Neural cell (in vitro differentiated cells): ENCODE results near the gene PGBD5. TPM values are rescaled to one million over a fixed set of nuclear protein-coding genes. Genes with fewer than 3 reads are reported as not detected.

ENCODE experiments used
- H2AFZ ChIP-seq: fragments of 200-600, 300-800 bp; sonication (generic), shearing (Covaris generic); 2 replicates; pipeline ENCODE4 v1.6.0; 2014; ENCODE audit warnings: low read depth, mild to moderate bottlenecking, antibody characterized with exemption, low read length, moderate library complexity
- H3F3A ChIP-seq: fragments of 200-600 bp; shearing (Covaris generic); 2 replicates; pipeline ENCODE4 v1.6.1; 2016; ENCODE audit warnings: mild to moderate bottlenecking, moderate library complexity, mixed read lengths, antibody characterized with exemption, low read length; ENCODE audit not compliant: insufficient read depth, poor library complexity, severe bottlenecking
- H3K27ac ChIP-seq: fragments of 200-600, 300-800 bp; sonication (generic), shearing (Covaris generic); 2 replicates; pipeline ENCODE4 v1.5.1; 2014; ENCODE audit warnings: mild to moderate bottlenecking, low read length, moderate library complexity
- H3K27me3 ChIP-seq: fragments of 300-800, 200-600 bp; sonication (generic), shearing (Covaris generic); 2 replicates; pipeline ENCODE4 v1.6.0; 2014; ENCODE audit warnings: mild to moderate bottlenecking, low read depth, low read length, moderate library complexity; ENCODE audit not compliant: insufficient read depth
- H3K36me3 ChIP-seq: fragments of 300-800, 200-600 bp; sonication (generic), shearing (Covaris generic); 2 replicates; pipeline ENCODE4 v1.5.1; 2014; ENCODE audit warnings: mild to moderate bottlenecking, antibody characterized with exemption, low read length, moderate library complexity; ENCODE audit not compliant: insufficient read depth
- H3K4me2 ChIP-seq: fragments of 300-800, 200-600 bp; sonication (generic), shearing (Covaris generic); 2 replicates; pipeline ENCODE4 v1.6.0; 2014; ENCODE audit warnings: mild to moderate bottlenecking, low read length
- H3K4me3 ChIP-seq: fragments of 300-800, 200-600 bp; sonication (generic), shearing (Covaris generic); 2 replicates; pipeline ENCODE4 v1.5.1; 2014; ENCODE audit warnings: mild to moderate bottlenecking, low read length, moderate library complexity
- H3K79me2 ChIP-seq: fragments of 200-600 bp; shearing (Covaris generic); replicated peaks from 2 replicates; pipeline ENCODE4 v1.6.0; 2014; ENCODE audit warnings: mild to moderate bottlenecking, low read length, moderate library complexity; ENCODE audit not compliant: insufficient read depth
- H3K9ac ChIP-seq: fragments of 300-800, 200-600 bp; sonication (generic), shearing (Covaris generic); 2 replicates; pipeline ENCODE4 v1.6.1; 2016; ENCODE audit warnings: mild to moderate bottlenecking, low read length, mixed read lengths
- H3K9me2 ChIP-seq: fragments of 200-600 bp; shearing (Covaris generic); 2 replicates; pipeline ENCODE4 v1.6.1; 2016; ENCODE audit warnings: mild to moderate bottlenecking, low read length, mixed read lengths; ENCODE audit not compliant: insufficient read depth
- H3K9me3 ChIP-seq: fragments of 200-600, 300-800 bp; sonication (generic), shearing (Covaris generic); 2 replicates; pipeline ENCODE4 v1.6.1; 2016; ENCODE audit warnings: mild to moderate bottlenecking, mixed run types, low read length, moderate library complexity, mixed read lengths
- H4K20me1 ChIP-seq: fragments of 200-600 bp; shearing (Covaris generic); 2 replicates; pipeline ENCODE4 v1.6.1; 2016; ENCODE audit warnings: mild to moderate bottlenecking, mixed run types; ENCODE audit not compliant: insufficient read depth
- EP300 ChIP-seq: fragments of 450-650 bp; conservative IDR thresholded peaks from 2 replicates; pipeline ENCODE4 v1.6.1; 2014; ENCODE audit warnings: antibody characterized with exemption, mild to moderate bottlenecking, moderate library complexity; ENCODE audit not compliant: poor library complexity, severe bottlenecking
- EZH2 ChIP-seq: fragments of 200-600, 300-800 bp; shearing (Covaris generic), sonication (generic); IDR thresholded peaks from 2 replicates; pipeline ENCODE4 v1.6.1; 2014; ENCODE audit warnings: antibody characterized with exemption, low read length, borderline replicate concordance, mild to moderate bottlenecking; ENCODE audit not compliant: insufficient read depth, poor library complexity, severe bottlenecking
- MXI1 ChIP-seq: fragments of 450-650 bp; conservative IDR thresholded peaks from 2 replicates; pipeline ENCODE4 v1.6.1; 2014; ENCODE audit warnings: antibody characterized with exemption, mild to moderate bottlenecking; ENCODE audit not compliant: poor library complexity, severe bottlenecking
- POLR2AphosphoS5 ChIP-seq: IDR thresholded peaks from 2 replicates; pipeline ENCODE4 v1.6.1; 2012
- RAD21 ChIP-seq: fragments of 450-650 bp; conservative IDR thresholded peaks from 2 replicates; pipeline ENCODE4 v1.6.1; 2014; ENCODE audit warnings: antibody characterized with exemption, mild to moderate bottlenecking, moderate library complexity
- REST ChIP-seq: IDR thresholded peaks from 2 replicates; pipeline ENCODE4 v1.6.1; 2012; ENCODE audit warnings: borderline replicate concordance
- SMC3 ChIP-seq: fragments of 450-650 bp; conservative IDR thresholded peaks from 2 replicates; pipeline ENCODE4 v1.6.1; 2014; ENCODE audit warnings: antibody characterized with exemption, mild to moderate bottlenecking, moderate library complexity; ENCODE audit not compliant: poor library complexity
- TAF1 ChIP-seq: IDR thresholded peaks from 2 replicates; pipeline ENCODE4 v1.6.1; 2012; ENCODE audit warnings: low read depth
- polyA plus RNA-seq: library from polyadenylated mRNA; depleted of rRNA; stranded (reverse); fragments of >200 nt; gene quantifications from 2 replicates; pipeline ENCODE4 v1.2.3, GENCODE V29; 2014
- TF ChIP-seq, protein P1 (sequence below): fragments of 450-650 bp; IDR thresholded peaks from 2 replicates; pipeline ENCODE4 v1.5.1; 2014; ENCODE audit warnings: antibody characterized with exemption, mild to moderate bottlenecking, moderate library complexity; ENCODE audit not compliant: poor library complexity, severe bottlenecking

PGBD5 gene
- polyA plus RNA-seq, 1 donor from 2014 or later = 16.3 TPM

- H3F3A ChIP-seq = no peaks in the 10 kb centered on the region
- H3K27ac ChIP-seq = no peak overlapping the region
- no peaks in the 10 kb centered on the region for H4K20me1 ChIP-seq
- no peaks in the 10 kb centered on the region for H3K79me2 ChIP-seq
- no peak overlapping the region for H3K4me3 ChIP-seq
- no peak overlapping the region for H3K9ac ChIP-seq
- H2AFZ ChIP-seq = no peak overlapping the region
- no peaks in the 10 kb centered on the region for H3K9me3 ChIP-seq
- H3K36me3 ChIP-seq = no peaks in the 10 kb centered on the region
- TF ChIP-seq TAF1 (no peak), SMC3 (no peak), REST (no peak), RAD21 (no peak), POLR2AphosphoS5 (no peak), MXI1 (no peak), EP300 (no peak), EZH2 (no peak)
- TF ChIP-seq, protein P1, sequence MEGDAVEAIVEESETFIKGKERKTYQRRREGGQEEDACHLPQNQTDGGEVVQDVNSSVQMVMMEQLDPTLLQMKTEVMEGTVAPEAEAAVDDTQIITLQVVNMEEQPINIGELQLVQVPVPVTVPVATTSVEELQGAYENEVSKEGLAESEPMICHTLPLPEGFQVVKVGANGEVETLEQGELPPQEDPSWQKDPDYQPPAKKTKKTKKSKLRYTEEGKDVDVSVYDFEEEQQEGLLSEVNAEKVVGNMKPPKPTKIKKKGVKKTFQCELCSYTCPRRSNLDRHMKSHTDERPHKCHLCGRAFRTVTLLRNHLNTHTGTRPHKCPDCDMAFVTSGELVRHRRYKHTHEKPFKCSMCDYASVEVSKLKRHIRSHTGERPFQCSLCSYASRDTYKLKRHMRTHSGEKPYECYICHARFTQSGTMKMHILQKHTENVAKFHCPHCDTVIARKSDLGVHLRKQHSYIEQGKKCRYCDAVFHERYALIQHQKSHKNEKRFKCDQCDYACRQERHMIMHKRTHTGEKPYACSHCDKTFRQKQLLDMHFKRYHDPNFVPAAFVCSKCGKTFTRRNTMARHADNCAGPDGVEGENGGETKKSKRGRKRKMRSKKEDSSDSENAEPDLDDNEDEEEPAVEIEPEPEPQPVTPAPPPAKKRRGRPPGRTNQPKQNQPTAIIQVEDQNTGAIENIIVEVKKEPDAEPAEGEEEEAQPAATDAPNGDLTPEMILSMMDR = no peak
- H3K9me2 ChIP-seq = no peaks in the 10 kb centered on the region
- no peaks in the 10 kb centered on the region for H3K27me3 ChIP-seq
- H3K4me2 ChIP-seq = no peak overlapping the region
Measured at GRCh38 chr1:230469271-230469670, 43.1 kb upstream of the PGBD5 start.

DNA sequence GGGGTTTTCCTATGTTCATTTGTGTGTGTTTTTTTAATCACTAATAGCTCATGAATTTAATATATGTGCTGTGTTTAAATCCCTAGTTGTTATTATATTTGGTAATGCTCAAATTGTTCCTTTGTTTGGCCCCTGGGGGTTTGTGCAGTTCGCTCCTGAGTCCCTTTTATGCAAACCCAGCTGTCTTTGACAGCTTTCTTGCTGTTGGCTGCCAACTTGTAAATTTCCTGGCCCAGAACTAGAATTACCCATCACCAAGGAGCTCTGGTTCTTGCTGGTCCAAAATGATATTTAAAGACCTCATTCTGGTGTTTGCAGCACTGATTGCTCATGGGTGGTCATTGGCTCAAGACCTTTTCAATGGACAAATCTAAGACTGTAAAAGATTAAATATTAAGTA lies 39.6 kb upstream of the PGBD5 start:
- TF ChIP-seq POLR2AphosphoS5 (no peak), EZH2 (no peak), RAD21 (no peak), SMC3 (no peak), TAF1 (no peak), MXI1 (no peak), REST (no peak), EP300 (no peak)
- TF ChIP-seq, protein P1 = no peak
- Histone ChIP-seq H3K9me3 (no peaks in the 10 kb centered on the region), H3K27ac (no peak overlapping the region), H2AFZ (no peak overlapping the region), H3K4me2 (no peak overlapping the region), H3K9me2 (no peaks in the 10 kb centered on the region), H3K27me3 (no peaks in the 10 kb centered on the region), H3K4me3 (no peak overlapping the region), H3F3A (no peaks in the 10 kb centered on the region), H3K79me2 (no peaks in the 10 kb centered on the region), H3K9ac (no peak overlapping the region), H4K20me1 (no peaks in the 10 kb centered on the region), H3K36me3 (no peaks in the 10 kb centered on the region)
